NCI-H146 (cell line): ENCODE measurements around the gene URGCP.
"Not testable (repeated sequence)": the region's sequence is repeated elsewhere in the genome, so short reads cannot be mapped to it uniquely, and the experiment has no call there.

Experiments used
- DNase-seq: peaks from one replicate; lab custom pipeline; 2025; lab: John Stamatoyannopoulos, UW

Gene URGCP

GRCh38 chr7:43834463-43835251 lies 71.7 kb downstream of the URGCP start:
- no peak for DNase-seq

GRCh38 chr7:43830917-43831316 lies 75.5 kb downstream of the URGCP start:
- DNase-seq, result not testable (repeated sequence)
